Esophagus squamous epithelium (tissue), 5 donors: ENCODE results near the gene SOX11. TPM values are rescaled to one million over a fixed set of nuclear protein-coding genes. Genes with fewer than 3 reads are reported as not detected.
"Not testable (repeated sequence)": the region's sequence is repeated elsewhere in the genome, so short reads cannot be mapped to it uniquely, and the experiment has no call there.

Source experiments
- DNase-seq: peaks from one replicate; lab custom pipeline; 2025; lab: John Stamatoyannopoulos, UW
- H3K27ac ChIP-seq, 4 donors: fragments of 200-600 bp; sonication (generic); one replicate each; pipeline ENCODE4 v1.5.1; 2016 to 2019; ENCODE audit warnings: mild to moderate bottlenecking in 1 of 4
- H3K27me3 ChIP-seq, 4 donors: fragments of 200-600 bp; sonication (generic); 1 replicate in 3 of 4; 2 replicates in 1 of 4; pipeline versions ENCODE4 v1.5.1 to v1.6.0; 2017 to 2021; ENCODE audit warnings: antibody characterized with exemption in 1 of 4
- H3K36me3 ChIP-seq, 3 donors: fragments of 200-600 bp; sonication (generic); one replicate each; pipeline ENCODE4 v1.5.1; 2016 to 2019
- H3K4me1 ChIP-seq, 3 donors: fragments of 200-600 bp; sonication (generic); one replicate each; pipeline ENCODE4 v1.5.1; 2017 to 2019
- H3K4me3 ChIP-seq, 4 donors: fragments of 200-600 bp; sonication (generic); 1 replicate in 3 of 4; 2 replicates in 1 of 4; pipeline ENCODE4 v1.5.1; 2016 to 2019; ENCODE audit warnings: mild to moderate bottlenecking in 2 of 4, moderate library complexity in 1 of 4
- H3K9me3 ChIP-seq, 3 donors: fragments of 200-600 bp; sonication (generic); one replicate each; pipeline ENCODE4 v1.5.1; 2016 to 2019
- POLR2A ChIP-seq, 4 donors: fragments of 450-650 bp; IDR thresholded peaks; one replicate each; pipeline ENCODE4 v1.6.1; 2017; ENCODE audit warnings: antibody characterized with exemption in 4 of 4, mild to moderate bottlenecking in 4 of 4, moderate library complexity in 3 of 4
- WGBS, 2 donors: methylation state at CpG; one replicate each; pipeline ENCODE4 v1.1.5; 2018; 5-methylcytosine and 5-hydroxymethylcytosine counted together
- intact Hi-C: fragments of 100-400 bp; cut with DNase I; formaldehyde crosslinking; loops from one replicate; pipeline ENCODE4 v1.15.0; 2022
- total RNA-seq, 4 donors: library from RNA; depleted of rRNA; stranded (reverse); fragments of >200 nt; gene quantifications; one replicate each; pipeline ENCODE4 v1.1.0, GENCODE V29; 2016
- TF ChIP-seq, protein P1 (sequence below), 6 experiments: fragments of 450-650 bp in 4 of 6; fragments of 200-600 bp in 2 of 6; sonication (generic) in 2 of 6; IDR thresholded peaks; one replicate each; pipeline ENCODE4 v1.5.1; 2016 to 2019; ENCODE audit warnings: antibody characterized with exemption in 6 of 6, mild to moderate bottlenecking in 4 of 6, moderate library complexity in 4 of 6
- donor health status: DM: yes; HTN: yes; CAD: no.

The SOX11 gene
- not detected for total RNA-seq

DNA sequence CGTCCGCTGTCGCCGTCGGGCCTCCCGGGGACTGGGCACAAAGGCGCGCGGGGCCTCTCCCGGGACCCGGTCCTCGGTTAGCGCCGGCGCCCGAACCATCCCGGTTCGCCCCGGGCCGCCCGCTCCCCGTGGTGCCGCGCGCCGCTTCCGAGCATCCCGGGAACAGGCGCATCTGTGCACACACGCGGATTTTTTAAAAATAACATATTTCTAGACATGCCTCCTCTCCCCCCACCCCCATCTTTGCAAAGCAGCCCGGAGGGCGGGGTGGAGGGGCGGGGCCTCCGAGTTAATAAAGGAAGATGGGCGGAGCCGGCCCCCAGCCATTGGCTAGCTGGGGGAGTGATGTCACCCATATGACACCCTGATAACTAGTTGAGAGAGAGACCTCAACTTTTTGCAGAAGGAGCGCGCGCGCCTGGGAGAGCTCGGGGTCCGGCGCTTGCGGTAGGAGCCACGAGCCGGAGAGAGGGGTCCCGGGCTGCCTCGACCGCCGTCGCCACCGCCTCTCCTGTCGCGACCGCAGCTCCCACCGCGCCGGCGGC, at the start of gene SOX11:
Gene SOX11, plus strand, starts transcription at position 400 of the 545 bp plus-strand sequence. CDS start 338 bp downstream, outside the sequence.
- Histone ChIP-seq H3K4me3 (peak within 1 kb of the TSS in 3 of 4 donors; percentile 3 to 48 (median 32)), H3K36me3 (no peaks in the 10 kb centered on the region), H3K27me3 (peaks cover 10 to 97% (median 33%) of the 10 kb centered on the region in 4 donors), H3K9me3 (no peaks in the 10 kb centered on the region), H3K4me1 (peaks cover 18 to 50% (median 23%) of the 10 kb centered on the region in 3 donors), H3K27ac (no peak within 1 kb of the TSS)
- no peak for DNase-seq
- no CpG with 5 or more reads among the region's 60 CpGs for WGBS, 2 donors
- intact Hi-C loops: no loop called here
- TF ChIP-seq, protein P1, sequence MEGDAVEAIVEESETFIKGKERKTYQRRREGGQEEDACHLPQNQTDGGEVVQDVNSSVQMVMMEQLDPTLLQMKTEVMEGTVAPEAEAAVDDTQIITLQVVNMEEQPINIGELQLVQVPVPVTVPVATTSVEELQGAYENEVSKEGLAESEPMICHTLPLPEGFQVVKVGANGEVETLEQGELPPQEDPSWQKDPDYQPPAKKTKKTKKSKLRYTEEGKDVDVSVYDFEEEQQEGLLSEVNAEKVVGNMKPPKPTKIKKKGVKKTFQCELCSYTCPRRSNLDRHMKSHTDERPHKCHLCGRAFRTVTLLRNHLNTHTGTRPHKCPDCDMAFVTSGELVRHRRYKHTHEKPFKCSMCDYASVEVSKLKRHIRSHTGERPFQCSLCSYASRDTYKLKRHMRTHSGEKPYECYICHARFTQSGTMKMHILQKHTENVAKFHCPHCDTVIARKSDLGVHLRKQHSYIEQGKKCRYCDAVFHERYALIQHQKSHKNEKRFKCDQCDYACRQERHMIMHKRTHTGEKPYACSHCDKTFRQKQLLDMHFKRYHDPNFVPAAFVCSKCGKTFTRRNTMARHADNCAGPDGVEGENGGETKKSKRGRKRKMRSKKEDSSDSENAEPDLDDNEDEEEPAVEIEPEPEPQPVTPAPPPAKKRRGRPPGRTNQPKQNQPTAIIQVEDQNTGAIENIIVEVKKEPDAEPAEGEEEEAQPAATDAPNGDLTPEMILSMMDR (IDR thresholded peaks at IDR 0.05): no peak
- TF ChIP-seq POLR2A (IDR thresholded peaks at IDR 0.05): no peak

DNA sequence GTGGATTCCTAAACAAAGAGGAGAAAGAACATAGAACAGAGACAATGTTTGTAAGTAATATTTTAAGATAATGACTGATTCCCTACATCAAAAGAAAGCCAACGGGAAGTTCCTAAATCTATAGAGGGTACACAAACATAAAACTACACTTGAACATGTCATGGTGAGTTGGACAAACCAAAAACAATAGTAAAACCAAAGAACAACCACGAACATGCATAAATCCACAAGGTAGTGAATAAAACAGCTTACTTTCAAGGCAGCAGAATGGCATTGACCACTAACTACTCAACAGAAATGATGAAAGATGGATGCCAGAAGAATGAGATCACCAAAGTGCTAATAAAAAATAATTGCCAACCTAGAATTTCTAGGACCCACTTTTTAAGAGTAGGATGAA, 39.5 kb upstream of the SOX11 start:
- H3K27me3 ChIP-seq, H3K4me3 ChIP-seq, H3K4me1 ChIP-seq, H3K36me3 ChIP-seq, H3K9me3 ChIP-seq, H3K27ac ChIP-seq, DNase-seq, intact Hi-C loops: not testable (repeated sequence)
- 41 to 44% methylated on average over 2 of the region's 2 CpGs for WGBS, 2 donors

DNA sequence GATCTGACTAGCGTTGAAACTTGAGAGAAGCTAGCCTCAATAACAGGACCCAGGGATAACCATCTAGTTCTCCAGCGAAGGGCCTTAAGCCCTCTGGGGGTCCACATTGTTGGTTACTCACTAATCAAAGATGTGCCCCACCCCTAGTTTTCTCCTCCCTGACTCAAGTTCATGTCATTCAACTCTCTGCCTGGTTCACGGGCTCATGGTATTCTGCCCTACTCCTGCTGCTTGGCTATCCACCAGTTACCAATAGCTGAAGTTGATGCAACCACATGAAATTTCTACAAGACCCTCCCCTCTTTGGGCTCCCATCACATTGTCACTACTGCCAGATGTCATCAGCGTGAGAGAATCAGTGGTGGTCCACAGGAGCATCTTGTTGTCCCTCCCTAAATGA, 38.4 kb upstream of the SOX11 start:
- H3K4me1 ChIP-seq, H3K27me3 ChIP-seq, H3K4me3 ChIP-seq, DNase-seq, H3K27ac ChIP-seq, intact Hi-C loops, H3K9me3 ChIP-seq, H3K36me3 ChIP-seq: not testable (repeated sequence)
- WGBS, 2 donors: 69 to 78% methylated on average over 4 of the region's 4 CpGs

DNA sequence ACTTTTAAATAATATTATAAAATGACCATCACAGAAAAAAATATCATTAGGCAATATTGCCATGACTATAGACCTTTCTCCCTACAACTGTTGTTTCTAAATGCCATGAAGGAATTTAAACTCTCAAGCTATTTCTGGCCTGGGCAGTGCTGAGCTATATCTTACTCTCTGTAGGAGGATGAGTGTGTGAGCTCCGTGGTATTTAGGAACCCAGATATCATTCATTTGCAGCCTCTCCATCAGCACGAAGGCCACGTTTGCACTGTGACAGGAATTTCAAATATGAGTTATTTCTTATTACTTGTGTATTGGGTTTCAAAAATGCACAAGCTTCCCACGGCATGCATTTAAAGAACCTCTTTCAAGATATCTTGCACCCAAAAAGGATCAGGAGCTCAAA, 35.0 kb upstream of the SOX11 start:
- intact Hi-C loops: no loop called here
- no peak for TF ChIP-seq POLR2A (IDR thresholded peaks at IDR 0.05)
- TF ChIP-seq, protein P1 (IDR thresholded peaks at IDR 0.05): no peak
- no peaks in the 10 kb centered on the region for H3K27me3 ChIP-seq
- H3K4me1 ChIP-seq: no peaks in the 10 kb centered on the region
- no peak overlapping the region for H3K4me3 ChIP-seq
- DNase-seq: no peak
- H3K27ac ChIP-seq: no peak overlapping the region
- H3K9me3 ChIP-seq: no peaks in the 10 kb centered on the region
- WGBS, 2 donors: 57 to 58% methylated on average over 4 of the region's 4 CpGs
- H3K36me3 ChIP-seq: no peaks in the 10 kb centered on the region

DNA sequence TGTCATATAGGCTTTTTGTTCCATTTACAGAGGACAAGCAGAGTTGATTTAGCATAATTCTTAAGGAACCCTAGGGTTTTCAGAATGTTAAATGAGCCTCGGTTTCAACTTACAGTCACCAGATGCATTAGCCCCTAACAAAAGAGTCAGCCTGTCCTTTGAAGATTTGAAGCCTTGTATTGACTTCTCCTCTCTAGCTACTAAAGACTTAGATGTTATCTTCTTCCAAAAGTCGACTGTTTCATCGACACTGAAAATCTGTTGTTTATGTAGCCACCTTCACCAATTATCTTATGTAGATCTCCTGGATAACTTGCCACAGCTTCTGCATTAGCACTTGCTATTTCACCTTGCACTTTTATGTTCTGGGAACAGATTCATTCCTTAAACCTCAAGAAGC, 31.6 kb upstream of the SOX11 start:
- H3K36me3 ChIP-seq: no peaks in the 10 kb centered on the region
- no peak for TF ChIP-seq POLR2A (IDR thresholded peaks at IDR 0.05)
- TF ChIP-seq, protein P1 (IDR thresholded peaks at IDR 0.05): no peak
- DNase-seq: no peak
- no peaks in the 10 kb centered on the region for H3K4me1 ChIP-seq
- H3K9me3 ChIP-seq: no peaks in the 10 kb centered on the region
- WGBS, 2 donors: 50 to 56% methylated on average over 3 of the region's 3 CpGs
- no peak overlapping the region for H3K4me3 ChIP-seq
- intact Hi-C loops: no loop called here
- H3K27me3 ChIP-seq: no peaks in the 10 kb centered on the region
- H3K27ac ChIP-seq: no peak overlapping the region

DNA sequence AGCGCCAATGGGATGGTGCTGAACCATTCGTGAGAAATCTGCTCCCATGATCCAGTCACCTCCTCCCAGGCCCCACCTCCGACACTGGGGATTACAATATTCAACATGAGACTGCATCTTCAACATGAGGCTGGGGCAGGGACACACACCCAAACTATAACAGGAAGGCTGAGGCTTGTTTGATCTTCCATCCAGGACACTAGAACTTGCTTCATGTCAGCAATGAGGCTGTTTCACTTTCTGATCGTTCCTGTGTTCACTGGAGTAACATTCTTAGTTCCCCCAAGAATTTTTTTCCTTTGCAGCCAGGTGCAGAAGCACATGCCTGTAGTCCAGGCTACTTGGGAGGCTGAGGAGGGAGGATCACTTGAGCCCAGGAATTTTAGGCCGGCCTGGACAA, 30.8 kb upstream of the SOX11 start:
- WGBS, 2 donors: 75 to 82% methylated on average over 5 of the region's 5 CpGs
- no peak for DNase-seq
- no peaks in the 10 kb centered on the region for H3K27me3 ChIP-seq
- no peaks in the 10 kb centered on the region for H3K36me3 ChIP-seq
- TF ChIP-seq, protein P1 (IDR thresholded peaks at IDR 0.05): no peak
- no peak for TF ChIP-seq POLR2A (IDR thresholded peaks at IDR 0.05)
- H3K4me3 ChIP-seq: no peak overlapping the region
- no peaks in the 10 kb centered on the region for H3K9me3 ChIP-seq
- intact Hi-C loops: no loop called here
- H3K27ac ChIP-seq: no peak overlapping the region
- no peaks in the 10 kb centered on the region for H3K4me1 ChIP-seq
